ENCODE measurements around the gene MAGI2. TPM values are rescaled to one million over a fixed set of nuclear protein-coding genes. Genes with fewer than 3 reads are reported as not detected.
A peak's percentile ranks its signal among the peaks of the same experiment; 100 is the strongest.

The MAGI2 gene
- total RNA-seq, 1 donor from 2014 or later = 5.4 TPM

DNA sequence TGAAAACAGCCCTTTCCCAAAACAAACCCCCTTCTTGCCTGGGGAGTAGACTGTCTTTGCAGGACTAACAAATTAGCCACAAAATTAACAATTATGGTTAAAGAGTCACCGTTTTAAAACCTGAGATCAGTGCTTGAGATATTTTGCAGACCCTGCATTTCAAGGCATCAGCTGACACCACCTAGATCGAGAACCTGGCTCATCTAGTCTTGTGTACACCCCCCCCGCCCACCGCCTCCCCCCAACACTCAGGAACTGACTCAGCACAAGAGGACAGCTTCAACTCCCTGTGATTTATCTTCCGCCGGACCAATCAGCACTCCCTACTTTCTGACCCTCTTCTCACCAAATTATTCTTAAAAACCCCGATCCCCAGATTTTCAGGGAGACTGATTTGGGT is 917.8 kb downstream of the MAGI2 start:
- H2AFZ ChIP-seq (ENCODE audit: low read depth, low read length) = no peak overlapping the region
- H3K9me3 ChIP-seq (ENCODE audit: insufficient read depth, low read depth, low read length) = no peaks in the 10 kb centered on the region
- TF ChIP-seq, protein P1, sequence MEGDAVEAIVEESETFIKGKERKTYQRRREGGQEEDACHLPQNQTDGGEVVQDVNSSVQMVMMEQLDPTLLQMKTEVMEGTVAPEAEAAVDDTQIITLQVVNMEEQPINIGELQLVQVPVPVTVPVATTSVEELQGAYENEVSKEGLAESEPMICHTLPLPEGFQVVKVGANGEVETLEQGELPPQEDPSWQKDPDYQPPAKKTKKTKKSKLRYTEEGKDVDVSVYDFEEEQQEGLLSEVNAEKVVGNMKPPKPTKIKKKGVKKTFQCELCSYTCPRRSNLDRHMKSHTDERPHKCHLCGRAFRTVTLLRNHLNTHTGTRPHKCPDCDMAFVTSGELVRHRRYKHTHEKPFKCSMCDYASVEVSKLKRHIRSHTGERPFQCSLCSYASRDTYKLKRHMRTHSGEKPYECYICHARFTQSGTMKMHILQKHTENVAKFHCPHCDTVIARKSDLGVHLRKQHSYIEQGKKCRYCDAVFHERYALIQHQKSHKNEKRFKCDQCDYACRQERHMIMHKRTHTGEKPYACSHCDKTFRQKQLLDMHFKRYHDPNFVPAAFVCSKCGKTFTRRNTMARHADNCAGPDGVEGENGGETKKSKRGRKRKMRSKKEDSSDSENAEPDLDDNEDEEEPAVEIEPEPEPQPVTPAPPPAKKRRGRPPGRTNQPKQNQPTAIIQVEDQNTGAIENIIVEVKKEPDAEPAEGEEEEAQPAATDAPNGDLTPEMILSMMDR (IDR thresholded peaks at IDR 0.05; ENCODE audit: insufficient read depth, low read depth, low read length) = no peak
- TF ChIP-seq EZH2 (IDR thresholded peaks at IDR 0.05; ENCODE audit: insufficient read depth, low read length) = no peak
- no peak overlapping the region for H3K4me2 ChIP-seq (ENCODE audit: low read length)
- no peak for FAIRE-seq
- H3K27ac ChIP-seq (ENCODE audit: low read depth, low read length) = no peak overlapping the region
- H3K79me2 ChIP-seq (ENCODE audit: insufficient read depth, low read length) = no peaks in the 10 kb centered on the region
- Mint-ChIP-seq H3K4me1 (ENCODE audit: low read depth, unreplicated experiment) (peaks cover 2% of the 10 kb centered on the region), H3K4me3 (ENCODE audit: unreplicated experiment) (no peak overlapping the region), H3K9me3 (ENCODE audit: unreplicated experiment) (peaks cover 4% of the 10 kb centered on the region), H3K27ac (ENCODE audit: unreplicated experiment) (no peak overlapping the region), H3K27me3 (ENCODE audit: low read depth, unreplicated experiment) (no peaks in the 10 kb centered on the region), H3K36me3 (ENCODE audit: low read depth, unreplicated experiment) (no peaks in the 10 kb centered on the region)
- H3K4me3 ChIP-seq (ENCODE audit: insufficient read depth, low read depth, low read length) = no peak overlapping the region
- H3K9ac ChIP-seq (ENCODE audit: low read length) = no peak overlapping the region
- H3K4me1 ChIP-seq (ENCODE audit: insufficient read depth, low read length) = no peaks in the 10 kb centered on the region
- no peaks in the 10 kb centered on the region for H3K36me3 ChIP-seq (ENCODE audit: insufficient read depth, low read length)
- no peaks in the 10 kb centered on the region for H4K20me1 ChIP-seq (ENCODE audit: insufficient read depth, low read length)
- no peaks in the 10 kb centered on the region for H3K27me3 ChIP-seq (ENCODE audit: insufficient read depth, low read length)
- no peak for DNase-seq (ENCODE audit: low read depth)

DNA sequence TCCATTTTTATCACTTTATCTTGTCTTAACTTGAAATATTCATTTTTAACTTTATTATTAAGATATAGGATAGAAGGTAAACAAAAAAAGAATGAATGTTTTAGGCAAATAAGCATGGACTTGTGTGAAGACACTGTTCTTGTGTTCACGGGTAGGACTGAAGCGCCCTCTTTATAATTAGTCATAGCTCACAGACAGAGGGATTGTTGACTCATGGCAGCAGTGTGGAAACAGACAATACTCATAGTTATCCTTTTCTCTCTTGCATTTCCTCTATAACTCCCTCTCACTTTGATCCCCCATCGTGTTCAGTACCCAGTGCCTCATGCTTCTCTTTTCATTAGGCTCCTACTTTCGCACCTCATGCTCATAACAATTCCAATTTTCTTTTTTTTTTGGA is 923.1 kb downstream of the MAGI2 start:
- H3K79me2 ChIP-seq (ENCODE audit: insufficient read depth, low read length) = no peaks in the 10 kb centered on the region
- H3K27ac Mint-ChIP-seq (ENCODE audit: unreplicated experiment) = peak overlapping the region; percentile 54
- no peaks in the 10 kb centered on the region for H3K27me3 Mint-ChIP-seq (ENCODE audit: low read depth, unreplicated experiment)
- no peaks in the 10 kb centered on the region for H3K27me3 ChIP-seq (ENCODE audit: insufficient read depth, low read length)
- H4K20me1 ChIP-seq (ENCODE audit: insufficient read depth, low read length) = no peaks in the 10 kb centered on the region
- no peak overlapping the region for H3K4me3 ChIP-seq (ENCODE audit: insufficient read depth, low read depth, low read length)
- H3K36me3 Mint-ChIP-seq (ENCODE audit: low read depth, unreplicated experiment) = no peaks in the 10 kb centered on the region
- H3K4me3 Mint-ChIP-seq (ENCODE audit: unreplicated experiment) = no peak overlapping the region
- peak overlapping the region; percentile 33 for H3K27ac ChIP-seq (ENCODE audit: low read depth, low read length)
- TF ChIP-seq EZH2 (IDR thresholded peaks at IDR 0.05; ENCODE audit: insufficient read depth, low read length) = no peak
- TF ChIP-seq, protein P1 (IDR thresholded peaks at IDR 0.05; ENCODE audit: insufficient read depth, low read depth, low read length) = no peak
- H3K4me1 Mint-ChIP-seq (ENCODE audit: low read depth, unreplicated experiment) = peaks cover 9% of the 10 kb centered on the region
- no peaks in the 10 kb centered on the region for H3K9me3 ChIP-seq (ENCODE audit: insufficient read depth, low read depth, low read length)
- no peak overlapping the region for H2AFZ ChIP-seq (ENCODE audit: low read depth, low read length)
- DNase-seq (ENCODE audit: low read depth) (peak; percentile 55), FAIRE-seq (no peak)
- peak overlapping the region; percentile 14 for H3K4me2 ChIP-seq (ENCODE audit: low read length)
- no peak overlapping the region for H3K9ac ChIP-seq (ENCODE audit: low read length)
- H3K36me3 ChIP-seq (ENCODE audit: insufficient read depth, low read length) = no peaks in the 10 kb centered on the region
- H3K4me1 ChIP-seq (ENCODE audit: insufficient read depth, low read length) = peaks cover 7% of the 10 kb centered on the region
- H3K9me3 Mint-ChIP-seq (ENCODE audit: unreplicated experiment) = no peaks in the 10 kb centered on the region

DNA sequence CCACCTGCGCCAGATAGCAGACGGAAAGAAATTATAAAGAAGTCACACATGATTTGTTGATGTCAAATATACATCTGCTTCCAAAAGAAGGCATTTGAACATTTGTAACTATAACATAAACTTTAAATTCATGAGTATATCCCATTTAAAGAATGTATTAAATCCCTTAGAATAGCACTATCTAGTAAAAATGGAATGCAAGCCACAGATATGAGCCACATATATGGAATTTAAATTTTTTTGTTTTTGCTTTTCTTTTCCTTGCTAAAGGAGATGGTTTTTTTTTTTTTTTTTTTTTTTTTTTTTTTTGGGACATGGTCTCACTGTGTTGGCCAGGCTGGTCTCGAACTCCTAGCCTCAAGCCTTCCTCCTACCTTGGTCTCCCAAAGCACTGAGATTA is 924.1 kb downstream of the MAGI2 start:
- Histone ChIP-seq H3K27me3 (ENCODE audit: insufficient read depth, low read length) (no peaks in the 10 kb centered on the region), H3K36me3 (ENCODE audit: insufficient read depth, low read length) (no peaks in the 10 kb centered on the region), H3K4me2 (ENCODE audit: low read length) (peak overlapping the region; percentile 72), H3K9me3 (ENCODE audit: insufficient read depth, low read depth, low read length) (no peaks in the 10 kb centered on the region), H3K27ac (ENCODE audit: low read depth, low read length) (peak overlapping the region; percentile 71), H3K79me2 (ENCODE audit: insufficient read depth, low read length) (no peaks in the 10 kb centered on the region), H3K9ac (ENCODE audit: low read length) (peak overlapping the region; percentile 22), H3K4me3 (ENCODE audit: insufficient read depth, low read depth, low read length) (no peak overlapping the region), H2AFZ (ENCODE audit: low read depth, low read length) (no peak overlapping the region), H4K20me1 (ENCODE audit: insufficient read depth, low read length) (no peaks in the 10 kb centered on the region), H3K4me1 (ENCODE audit: insufficient read depth, low read length) (peaks cover 7% of the 10 kb centered on the region)
- no peak overlapping the region for H3K27ac Mint-ChIP-seq (ENCODE audit: unreplicated experiment)
- TF ChIP-seq EZH2 (IDR thresholded peaks at IDR 0.05; ENCODE audit: insufficient read depth, low read length) = no peak
- no peaks in the 10 kb centered on the region for H3K27me3 Mint-ChIP-seq (ENCODE audit: low read depth, unreplicated experiment)
- DNase-seq (ENCODE audit: low read depth) = peak; percentile 4
- no peak overlapping the region for H3K4me3 Mint-ChIP-seq (ENCODE audit: unreplicated experiment)
- no peaks in the 10 kb centered on the region for H3K36me3 Mint-ChIP-seq (ENCODE audit: low read depth, unreplicated experiment)
- no peaks in the 10 kb centered on the region for H3K9me3 Mint-ChIP-seq (ENCODE audit: unreplicated experiment)
- H3K4me1 Mint-ChIP-seq (ENCODE audit: low read depth, unreplicated experiment) = peaks cover 9% of the 10 kb centered on the region
- FAIRE-seq = no peak

Measured in astrocyte (in vitro differentiated cells and primary cell).